Mesothelial cell of epicardium (in vitro differentiated cells): Measurements from ENCODE around the gene DBH. TPM values are rescaled to one million over a fixed set of nuclear protein-coding genes. Genes with fewer than 3 reads are reported as not detected.

Experiments used
- DNase-seq, 2 experiments: peaks; one replicate each; pipeline ENCODE4 v3.0.0; 2021; ENCODE audit warnings: low spot score in 2 of 2; ENCODE audit not compliant: unreplicated experiment in 2 of 2
- H3K27ac Mint-ChIP-seq: 2 replicates; pipeline ENCODE4 v1.8.0; 2021; ENCODE audit warnings: mixed read lengths
- H3K27me3 Mint-ChIP-seq: 2 replicates; pipeline ENCODE4 v1.8.0; 2021; ENCODE audit warnings: low read depth, mixed read lengths
- H3K36me3 Mint-ChIP-seq: 2 replicates; pipeline ENCODE4 v1.8.0; 2021; ENCODE audit warnings: mixed read lengths
- H3K4me1 Mint-ChIP-seq: 2 replicates; pipeline ENCODE4 v1.8.0; 2021; ENCODE audit warnings: mixed read lengths
- H3K4me3 Mint-ChIP-seq: 2 replicates; pipeline ENCODE4 v1.8.0; 2021; ENCODE audit warnings: mild to moderate bottlenecking, moderate library complexity, mixed read lengths
- H3K9me3 Mint-ChIP-seq: 2 replicates; pipeline ENCODE4 v1.8.0; 2021; ENCODE audit warnings: mixed read lengths
- total RNA-seq: library from RNA; stranded (reverse); gene quantifications from 3 replicates; pipeline ENCODE4 v1.2.1, GENCODE V29; 2021
- TF ChIP-seq, protein P1 (sequence below): fragments of 200-600 bp; sonication (generic); IDR thresholded peaks from one replicate; pipeline ENCODE4 v1.5.0; 2021; ENCODE audit warnings: antibody characterized with exemption; ENCODE audit not compliant: unreplicated experiment

The DBH gene
- total RNA-seq, 1 donor from 2014 or later = not detected

GRCh38 chr9:133612816-133613215 is 23.3 kb upstream of the DBH start:
- H3K27me3 Mint-ChIP-seq = peaks cover 88% of the 10 kb centered on the region

DNA sequence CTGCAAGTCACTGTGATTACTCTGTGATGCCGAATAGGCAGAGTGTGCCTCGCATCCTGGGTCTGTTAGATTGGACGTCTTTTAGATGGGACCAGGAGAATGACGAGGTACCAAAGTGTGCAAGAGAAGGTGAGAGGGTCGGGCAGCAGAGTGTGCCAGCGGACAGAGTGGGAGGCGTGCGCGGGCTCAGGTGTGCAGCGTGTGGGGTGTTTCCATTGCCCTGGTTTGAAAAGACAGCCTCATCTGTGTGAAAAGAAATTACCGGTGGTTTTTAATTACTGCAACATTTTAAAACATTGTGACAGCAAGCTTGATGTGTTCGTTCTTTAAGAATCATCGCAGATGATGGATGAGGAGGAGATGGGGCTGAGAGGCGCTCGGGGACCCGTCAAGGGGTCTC is 22.7 kb upstream of the DBH start:
- Mint-ChIP-seq H3K36me3 (no peaks in the 10 kb centered on the region), H3K9me3 (no peaks in the 10 kb centered on the region), H3K4me3 (no peak overlapping the region), H3K27ac (no peak overlapping the region), H3K4me1 (no peaks in the 10 kb centered on the region), H3K27me3 (peaks cover 88% of the 10 kb centered on the region)
- DNase-seq = no peak
- TF ChIP-seq, protein P1, sequence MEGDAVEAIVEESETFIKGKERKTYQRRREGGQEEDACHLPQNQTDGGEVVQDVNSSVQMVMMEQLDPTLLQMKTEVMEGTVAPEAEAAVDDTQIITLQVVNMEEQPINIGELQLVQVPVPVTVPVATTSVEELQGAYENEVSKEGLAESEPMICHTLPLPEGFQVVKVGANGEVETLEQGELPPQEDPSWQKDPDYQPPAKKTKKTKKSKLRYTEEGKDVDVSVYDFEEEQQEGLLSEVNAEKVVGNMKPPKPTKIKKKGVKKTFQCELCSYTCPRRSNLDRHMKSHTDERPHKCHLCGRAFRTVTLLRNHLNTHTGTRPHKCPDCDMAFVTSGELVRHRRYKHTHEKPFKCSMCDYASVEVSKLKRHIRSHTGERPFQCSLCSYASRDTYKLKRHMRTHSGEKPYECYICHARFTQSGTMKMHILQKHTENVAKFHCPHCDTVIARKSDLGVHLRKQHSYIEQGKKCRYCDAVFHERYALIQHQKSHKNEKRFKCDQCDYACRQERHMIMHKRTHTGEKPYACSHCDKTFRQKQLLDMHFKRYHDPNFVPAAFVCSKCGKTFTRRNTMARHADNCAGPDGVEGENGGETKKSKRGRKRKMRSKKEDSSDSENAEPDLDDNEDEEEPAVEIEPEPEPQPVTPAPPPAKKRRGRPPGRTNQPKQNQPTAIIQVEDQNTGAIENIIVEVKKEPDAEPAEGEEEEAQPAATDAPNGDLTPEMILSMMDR = no peak

More at GRCh38 chr9:133612816-133613215, 23.3 kb upstream of the DBH start:
- Mint-ChIP-seq H3K4me1 (no peaks in the 10 kb centered on the region), H3K27ac (no peak overlapping the region), H3K9me3 (no peaks in the 10 kb centered on the region), H3K4me3 (no peak overlapping the region), H3K36me3 (no peaks in the 10 kb centered on the region)
- no peak for DNase-seq
- TF ChIP-seq, protein P1 = no peak

DNA sequence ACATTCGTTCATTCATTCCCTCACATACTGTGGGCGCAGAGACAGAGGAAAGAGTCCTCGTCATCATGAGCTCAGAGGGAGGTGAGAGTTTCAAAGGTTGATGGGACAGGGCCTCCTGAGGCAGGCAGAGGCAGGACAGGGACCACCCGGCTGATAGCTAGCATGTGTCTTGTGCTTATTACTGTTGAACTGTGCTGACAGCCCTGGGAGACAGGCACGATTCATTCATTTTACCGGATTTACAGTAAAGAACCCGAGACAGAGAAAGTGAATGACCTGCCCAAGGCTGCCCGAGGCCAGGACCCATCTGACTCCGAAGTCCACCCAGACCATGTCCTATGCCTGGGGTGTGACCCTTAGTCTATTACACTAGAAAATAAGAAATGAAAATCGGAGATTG is 22.1 kb upstream of the DBH start:
- no peak overlapping the region for H3K4me3 Mint-ChIP-seq
- peaks cover 89% of the 10 kb centered on the region for H3K27me3 Mint-ChIP-seq
- TF ChIP-seq, protein P1 = no peak
- no peaks in the 10 kb centered on the region for H3K4me1 Mint-ChIP-seq
- H3K9me3 Mint-ChIP-seq = no peaks in the 10 kb centered on the region
- no peak overlapping the region for H3K27ac Mint-ChIP-seq
- H3K36me3 Mint-ChIP-seq = no peaks in the 10 kb centered on the region
- DNase-seq = no peak

DNA sequence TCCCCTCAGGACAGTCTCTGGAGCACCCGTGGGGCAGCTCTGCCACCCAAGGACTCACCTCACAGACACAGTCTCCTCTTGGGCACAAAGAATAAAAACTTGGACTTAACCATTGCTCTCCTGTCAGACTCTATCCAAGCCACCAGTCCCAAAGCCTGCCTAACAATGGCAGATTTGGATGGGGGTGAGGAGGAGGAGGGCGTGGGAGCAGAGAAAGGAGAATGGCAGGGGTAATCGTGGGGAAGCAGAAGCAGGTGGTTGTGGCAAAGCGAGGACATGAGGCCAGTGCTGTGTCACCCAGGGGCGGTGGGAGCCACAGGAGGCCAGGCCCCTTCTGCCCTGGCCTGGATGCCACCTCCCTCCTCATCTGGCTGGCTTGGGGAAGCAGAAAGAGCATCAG is 21.5 kb upstream of the DBH start:
- TF ChIP-seq, protein P1 = no peak
- Mint-ChIP-seq H3K4me1 (no peaks in the 10 kb centered on the region), H3K36me3 (no peaks in the 10 kb centered on the region), H3K27me3 (peaks cover 90% of the 10 kb centered on the region), H3K9me3 (no peaks in the 10 kb centered on the region), H3K4me3 (no peak overlapping the region), H3K27ac (no peak overlapping the region)
- no peak for DNase-seq

- H3K4me3 Mint-ChIP-seq = no peak overlapping the region
- TF ChIP-seq, protein P1 = no peak
- no peaks in the 10 kb centered on the region for H3K4me1 Mint-ChIP-seq
- peaks cover 90% of the 10 kb centered on the region for H3K27me3 Mint-ChIP-seq
- H3K36me3 Mint-ChIP-seq = no peaks in the 10 kb centered on the region
- H3K27ac Mint-ChIP-seq = no peak overlapping the region
- H3K9me3 Mint-ChIP-seq = no peaks in the 10 kb centered on the region
- DNase-seq = no peak
These were observed 21.0 kb upstream of the DBH start for GRCh38 chr9:133615186-133615585.

- H3K27me3 Mint-ChIP-seq = peaks cover 87% of the 10 kb centered on the region
- TF ChIP-seq, protein P1 = no peak
- no peaks in the 10 kb centered on the region for H3K4me1 Mint-ChIP-seq
These were observed 20.5 kb upstream of the DBH start for GRCh38 chr9:133615606-133616188.

More at GRCh38 chr9:133615606-133616188, 20.5 kb upstream of the DBH start:
- no peak for DNase-seq
- H3K36me3 Mint-ChIP-seq = no peaks in the 10 kb centered on the region
- H3K4me3 Mint-ChIP-seq = no peak overlapping the region
- H3K27ac Mint-ChIP-seq = no peak overlapping the region
- H3K9me3 Mint-ChIP-seq = no peaks in the 10 kb centered on the region
